ENCODE measurements around the gene SPON1. TPM values are rescaled to one million over a fixed set of nuclear protein-coding genes. Genes with fewer than 3 reads are reported as not detected.

The SPON1 gene
- total and polyA plus RNA-seq, 2 of the 8 experiments (the other 6 are each of a cell fraction or from before 2014, with no cell fraction given) = 1.5 to 5.4 TPM

DNA sequence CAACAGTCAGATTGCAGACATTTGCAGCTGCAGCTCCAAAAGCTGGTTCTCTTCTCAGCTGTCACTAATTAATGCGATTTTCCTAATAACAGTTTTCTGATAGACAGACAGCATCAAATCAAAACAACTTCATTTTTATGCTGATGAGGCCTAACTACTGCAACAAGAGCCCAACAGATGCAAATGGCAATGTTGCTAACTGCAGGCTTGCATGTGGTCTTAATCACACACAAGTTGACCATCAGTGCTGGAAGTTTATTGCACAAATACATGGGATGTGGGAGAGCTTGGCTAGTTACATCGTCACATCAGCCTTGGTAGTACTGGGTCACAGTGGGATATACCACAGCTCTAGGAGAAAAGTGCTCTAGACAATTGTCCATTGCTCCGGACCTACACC is 99.2 kb downstream of the SPON1 start:
- no peak overlapping the region for H2BK15ac ChIP-seq (ENCODE audit: low read length)
- no peaks in the 10 kb centered on the region for H3K36me3 ChIP-seq (ENCODE audit: control insufficient read depth in 2 of 4, insufficient read depth in 4 of 4, low read length in 3 of 4)
- no peaks in the 10 kb centered on the region for H3K79me2 ChIP-seq (ENCODE audit: control insufficient read depth in 1 of 2, insufficient read depth in 2 of 2, low read length in 2 of 2)
- DNase-seq (ENCODE audit: low read depth in 1 of 2, low spot score in 2 of 2) (no peak), FAIRE-seq (no peak)
- no peak overlapping the region for H3K4me3 ChIP-seq (ENCODE audit: extremely low read depth in 1 of 4, insufficient read depth in 2 of 4, low read depth in 3 of 4, low read length in 4 of 4)
- H4K20me1 ChIP-seq (replicated peaks in 1 of 2; ENCODE audit: control insufficient read depth in 1 of 2, insufficient read depth in 2 of 2, low read length in 2 of 2) = no peaks in the 10 kb centered on the region
- no peak overlapping the region for H3K9ac ChIP-seq (replicated peaks in 1 of 4; ENCODE audit: extremely low read depth in 1 of 4, low read depth in 3 of 4, low read length in 3 of 4)
- H3K79me1 ChIP-seq (ENCODE audit: low read depth, low read length) = no peaks in the 10 kb centered on the region
- no peak overlapping the region for H3K4ac ChIP-seq (replicated peaks; ENCODE audit: insufficient read length, low read depth, low read length)
- H3K4me2 ChIP-seq (ENCODE audit: insufficient read depth in 1 of 2, low read depth in 2 of 2, low read length in 2 of 2) = no peak overlapping the region
- H2BK20ac ChIP-seq (ENCODE audit: low read length) = no peak overlapping the region
- H2AK5ac ChIP-seq (ENCODE audit: low read depth, low read length) = no peak overlapping the region
- no peak overlapping the region for H2AFZ ChIP-seq (ENCODE audit: low read length)
- no peak overlapping the region for H3K14ac ChIP-seq (ENCODE audit: insufficient read length)
- H4K91ac ChIP-seq (replicated peaks; ENCODE audit: insufficient read length, low read length) = no peak overlapping the region
- no peaks in the 10 kb centered on the region for H3K27me3 ChIP-seq (replicated peaks in 1 of 4; ENCODE audit: control insufficient read depth in 3 of 4, extremely low read depth in 1 of 4, insufficient read depth in 3 of 4, low read length in 3 of 4)
- peaks cover 0 to 7% (median 2%) of the 10 kb centered on the region in 4 experiments; a peak in 2 of 7 replicates for H3K4me1 ChIP-seq (replicated peaks in 1 of 4; ENCODE audit: control insufficient read depth in 3 of 4, insufficient read depth in 4 of 4, low read length in 3 of 4)
- no peak overlapping the region for H2BK5ac ChIP-seq (ENCODE audit: low read depth, low read length)
- POLR2A ChIA-PET (ENCODE audit: partially characterized antibody) = no interaction called here
- H2BK120ac ChIP-seq (replicated peaks; ENCODE audit: low read depth, low read length) = no peak overlapping the region
- 86% methylated on average over 3 of the region's 3 CpGs; no CpG with 5 or more reads in 1 of the 2 experiments for WGBS, 2 experiments (ENCODE audit: extremely low coverage in 1 of 2, insufficient coverage in 1 of 2, insufficient read length in 1 of 2, insufficient replicate concordance in 2 of 2, low coverage in 1 of 2, low lambda C conversion rate in 2 of 2, missing lambda C conversion rate in 1 of 2)
- CTCF ChIA-PET (ENCODE audit: partially characterized antibody) = interaction anchor here (0.8 to 1.6 kb wide), 2 partner anchors 93 to 188 kb away, joined by 3 to 4 read pairs; no protein-coding TSS in a partner anchor
- H3K9me3 ChIP-seq (ENCODE audit: insufficient read depth in 2 of 2, low read depth in 1 of 2, low read length in 1 of 2) = no peaks in the 10 kb centered on the region
- H3K23ac ChIP-seq (ENCODE audit: insufficient read length) = no peak overlapping the region
- H4K5ac ChIP-seq (ENCODE audit: insufficient read length, low read depth, low read length) = no peak overlapping the region
- H3K56ac ChIP-seq (replicated peaks; ENCODE audit: insufficient read length, low read depth, low read length) = no peak overlapping the region
- TF ChIP-seq JUND (IDR thresholded peaks at IDR 0.05; ENCODE audit: low read length) (no peak), EP300 (IDR thresholded peaks at IDR 0.05; ENCODE audit: borderline replicate concordance in 1 of 2, low read depth in 2 of 2, low read length in 2 of 2) (no peak), NANOG (IDR thresholded peaks at IDR 0.05; ENCODE audit: insufficient read depth, low read depth, low read length, poor library complexity, severe bottlenecking) (no peak), MAFK (IDR thresholded peaks at IDR 0.05; ENCODE audit: low read depth, low read length) (no peak), TAF1 (IDR thresholded peaks at IDR 0.05; ENCODE audit: low read depth, low read length) (no peak), HDAC2 (IDR thresholded peaks at IDR 0.05; ENCODE audit: borderline replicate concordance in 1 of 2, low read depth in 2 of 2, low read length in 2 of 2) (no peak), SIRT6 (IDR thresholded peaks at IDR 0.05; ENCODE audit: low read length) (no peak), ASH2L (IDR thresholded peaks at IDR 0.05; ENCODE audit: low read length) (no peak), BCL11A (IDR thresholded peaks at IDR 0.05; ENCODE audit: low read depth in 2 of 2, low read length in 2 of 2) (no peak), POU5F1 (IDR thresholded peaks at IDR 0.05; ENCODE audit: low read depth, low read length) (no peak), BRCA1 (IDR thresholded peaks at IDR 0.05; ENCODE audit: low read depth, low read length) (no peak), SP2 (IDR thresholded peaks at IDR 0.05; ENCODE audit: low read length) (no peak)
- H4K8ac ChIP-seq (ENCODE audit: extremely low read depth, insufficient read depth, low read length) = no peak overlapping the region
- H3K23me2 ChIP-seq (ENCODE audit: low read depth, low read length) = no peaks in the 10 kb centered on the region
- H3K27ac ChIP-seq (ENCODE audit: low read depth, low read length) = no peak overlapping the region
- H3K18ac ChIP-seq (ENCODE audit: extremely low read depth, low read length) = no peak overlapping the region
- no peak overlapping the region for H2BK12ac ChIP-seq (ENCODE audit: low read depth, low read length)
